ENCODE results near the gene MRPL12. TPM values are rescaled to one million over a fixed set of nuclear protein-coding genes. Genes with fewer than 3 reads are reported as not detected.
A peak's percentile ranks its signal among the peaks of the same experiment; 100 is the strongest.

MRPL12 gene
- total and polyA plus RNA-seq, 9 of the 15 experiments (the other 6 are each of a cell fraction or from before 2014, with no cell fraction given): 0.94 to 338 (median 100) TPM

- TF ChIP-seq KAT2B (IDR thresholded peaks at IDR 0.05; ENCODE audit: low read depth, low read length) (no peak), ZNF174 (CRISPR knock-in tag; IDR thresholded peaks at IDR 0.05) (no peak), ZC3H11A (IDR thresholded peaks at IDR 0.05; ENCODE audit: low read depth, low read length) (no peak), THRB (CRISPR knock-in tag; conservative IDR thresholded peaks at IDR 0.05) (no peak), NFIC (IDR thresholded peaks at IDR 0.05) (peak; percentile 17), ZNF785 (CRISPR knock-in tag; IDR thresholded peaks at IDR 0.05) (no peak), BRD4 (IDR thresholded peaks at IDR 0.05) (no peak), CREBBP (IDR thresholded peaks at IDR 0.05; ENCODE audit: low read depth, low read length) (no peak), BCOR (IDR thresholded peaks at IDR 0.05) (no peak), RBBP5 (IDR thresholded peaks at IDR 0.05; ENCODE audit: borderline replicate concordance, insufficient read depth, low read length, poor library complexity, severe bottlenecking) (peak; percentile 70), CTBP1 (IDR thresholded peaks at IDR 0.05; ENCODE audit: borderline replicate concordance) (peak; percentile 83), SIX5 (IDR thresholded peaks at IDR 0.05; ENCODE audit: borderline replicate concordance in 1 of 2, insufficient read depth in 1 of 2, low read depth in 1 of 2, low read length in 2 of 2) (peak; percentile 17 to 26; a peak in 2 of 4 replicates), ZNF212 (CRISPR knock-in tag; IDR thresholded peaks at IDR 0.05) (no peak), LEF1 (IDR thresholded peaks at IDR 0.05) (no peak), ZNF511 (CRISPR knock-in tag; IDR thresholded peaks at IDR 0.05) (0 out of 2 replicates have a peak, but pooled peaks have one; percentile 16), RBM25 (IDR thresholded peaks at IDR 0.05; ENCODE audit: low read depth, low read length, severe bottlenecking) (no peak), ZNF512 (tag; IDR thresholded peaks at IDR 0.05) (no peak), MYC (IDR thresholded peaks at IDR 0.05; ENCODE audit: low read depth, low read length) (peak; percentile 97), MYC (CRISPR knock-in tag; IDR thresholded peaks at IDR 0.05; ENCODE audit: borderline replicate concordance, low read depth) (0 out of 2 replicates have a peak, but pooled peaks have one; percentile 36), PHTF2 (CRISPR knock-in tag; IDR thresholded peaks at IDR 0.05) (no peak), ZNF699 (CRISPR knock-in tag; IDR thresholded peaks at IDR 0.05; ENCODE audit: insufficient replicate concordance) (no peak)
- TF ChIP-seq, protein P1, sequence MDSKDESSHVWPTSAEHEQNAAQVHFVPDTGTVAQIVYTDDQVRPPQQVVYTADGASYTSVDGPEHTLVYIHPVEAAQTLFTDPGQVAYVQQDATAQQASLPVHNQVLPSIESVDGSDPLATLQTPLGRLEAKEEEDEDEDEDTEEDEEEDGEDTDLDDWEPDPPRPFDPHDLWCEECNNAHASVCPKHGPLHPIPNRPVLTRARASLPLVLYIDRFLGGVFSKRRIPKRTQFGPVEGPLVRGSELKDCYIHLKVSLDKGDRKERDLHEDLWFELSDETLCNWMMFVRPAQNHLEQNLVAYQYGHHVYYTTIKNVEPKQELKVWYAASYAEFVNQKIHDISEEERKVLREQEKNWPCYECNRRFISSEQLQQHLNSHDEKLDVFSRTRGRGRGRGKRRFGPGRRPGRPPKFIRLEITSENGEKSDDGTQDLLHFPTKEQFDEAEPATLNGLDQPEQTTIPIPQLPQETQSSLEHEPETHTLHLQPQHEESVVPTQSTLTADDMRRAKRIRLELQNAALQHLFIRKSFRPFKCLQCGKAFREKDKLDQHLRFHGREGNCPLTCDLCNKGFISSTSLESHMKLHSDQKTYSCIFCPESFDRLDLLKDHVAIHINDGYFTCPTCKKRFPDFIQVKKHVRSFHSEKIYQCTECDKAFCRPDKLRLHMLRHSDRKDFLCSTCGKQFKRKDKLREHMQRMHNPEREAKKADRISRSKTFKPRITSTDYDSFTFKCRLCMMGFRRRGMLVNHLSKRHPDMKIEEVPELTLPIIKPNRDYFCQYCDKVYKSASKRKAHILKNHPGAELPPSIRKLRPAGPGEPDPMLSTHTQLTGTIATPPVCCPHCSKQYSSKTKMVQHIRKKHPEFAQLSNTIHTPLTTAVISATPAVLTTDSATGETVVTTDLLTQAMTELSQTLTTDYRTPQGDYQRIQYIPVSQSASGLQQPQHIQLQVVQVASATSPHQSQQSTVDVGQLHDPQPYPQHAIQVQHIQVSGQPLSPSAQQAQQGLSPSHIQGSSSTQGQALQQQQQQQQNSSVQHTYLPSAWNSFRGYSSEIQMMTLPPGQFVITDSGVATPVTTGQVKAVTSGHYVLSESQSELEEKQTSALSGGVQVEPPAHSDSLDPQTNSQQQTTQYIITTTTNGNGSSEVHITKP (IDR thresholded peaks at IDR 0.05; ENCODE audit: partially characterized antibody): no peak
These were observed at the start of gene MRPL12 (continued) for GRCh38 chr17:81702934-81703746.
